HCT116 (cell line): ENCODE results near the gene ENPP3. TPM values are rescaled to one million over a fixed set of nuclear protein-coding genes. Genes with fewer than 3 reads are reported as not detected.

Source experiments
- ATAC-seq: fragments of 200-7000 bp; cut with Tn5 transposase; 2 replicates; pipeline ENCODE4 v1.9.1; 2020; ENCODE audit warnings: mild to moderate bottlenecking, moderate library complexity
- BruUV-seq: library from RNA; stranded (reverse); fragments of 400-500 nt; replicated peaks from 2 replicates; lab custom pipeline; 2021; lab: Mats Ljungman, UMichigan
- CTCF ChIA-PET: fragments of 300-600 bp; sonication (Branson Sonifier 250); formaldehyde crosslinking; loops from one replicate; lab custom pipeline; 2021; ENCODE audit warnings: antibody characterized with exemption; lab: Charles Lee
- POLR2A ChIA-PET: fragments of 300-600, 350-600 bp; sonication (Branson Sonifier 250); formaldehyde crosslinking; loops from one replicate; lab custom pipeline; 2021; ENCODE audit warnings: antibody characterized with exemption; lab: Charles Lee
- RAD21 ChIA-PET, 2 experiments: fragments of 300-600 bp; sonication (Branson Sonifier 250); formaldehyde crosslinking; loops; one replicate each; lab custom pipeline; 2023; ENCODE audit warnings: low total read pairs in 2 of 2; ENCODE audit not compliant: uncharacterized antibody in 2 of 2, unreplicated experiment in 2 of 2, low non-redundant PET in 1 of 2; lab: Charles Lee
- DNase-seq: peaks from one replicate; pipeline ENCODE4 v3.0.0-alpha.2; 2010; ENCODE audit warnings: low read depth, low spot score
- H2AFZ ChIP-seq: fragments of 200-600 bp; shearing (Covaris generic), sonication (generic); 2 replicates; pipeline ENCODE4 v1.6.1; 2017; ENCODE audit warnings: low read depth, mixed run types, mixed read lengths, antibody characterized with exemption, low read length; ENCODE audit not compliant: poor library complexity, severe bottlenecking
- H3K27ac ChIP-seq: 2 replicates; pipeline ENCODE4 v1.5.1; 2012; ENCODE audit warnings: low read depth, low read length
- H3K27me3 ChIP-seq: fragments of 200-600 bp; sonication (generic); 2 replicates; pipeline ENCODE4 v1.6.1; 2016; ENCODE audit warnings: mixed run types, low read length, mixed read lengths; ENCODE audit not compliant: insufficient read depth
- H3K36me3 ChIP-seq, 2 experiments: fragments of 200-500 bp in 1 of 2; fragments of 200-600 bp in 1 of 2; sonication (Bioruptor generic) in 1 of 2; sonication (generic) in 1 of 2; 2 replicates each; pipeline versions ENCODE4 v1.5.1 to v1.6.1; 2014 to 2016; ENCODE audit warnings: low read length in 2 of 2, inconsistent platforms in 1 of 2, mixed read lengths in 1 of 2, mixed run types in 1 of 2; ENCODE audit not compliant: insufficient read depth in 2 of 2, control insufficient read depth in 1 of 2
- H3K4me1 ChIP-seq, 2 experiments: fragments of 200-600 bp in 1 of 2; sonication (generic) in 1 of 2; 2 replicates each; pipeline versions ENCODE4 v1.5.1 to v1.6.1; 2012 to 2017; ENCODE audit warnings: low read length in 2 of 2, inconsistent platforms in 1 of 2, mild to moderate bottlenecking in 1 of 2, mixed read lengths in 1 of 2, mixed run types in 1 of 2, moderate library complexity in 1 of 2; ENCODE audit not compliant: insufficient read depth in 2 of 2, control insufficient read depth in 1 of 2
- H3K4me2 ChIP-seq: fragments of 200-600 bp; sonication (generic); 2 replicates; pipeline ENCODE4 v1.6.1; 2017; ENCODE audit warnings: mixed run types, low read length, mixed read lengths
- H3K4me3 ChIP-seq, 2 experiments: fragments of 200-600 bp in 1 of 2; sonication (generic) in 1 of 2; replicated peaks in 1 of 2; 2 replicates each; pipeline ENCODE4 v1.5.1; 2011 to 2016; ENCODE audit warnings: low read length in 2 of 2, control low read depth in 1 of 2, low read depth in 1 of 2, mild to moderate bottlenecking in 1 of 2, mixed read lengths in 1 of 2, mixed run types in 1 of 2
- H3K79me2 ChIP-seq: fragments of 200-600 bp; sonication (generic); 2 replicates; pipeline ENCODE4 v1.6.1; 2017; ENCODE audit warnings: mild to moderate bottlenecking, mixed run types, low read length, moderate library complexity, mixed read lengths; ENCODE audit not compliant: insufficient read depth
- H3K9ac ChIP-seq: fragments of 200-600 bp; sonication (generic); 2 replicates; pipeline ENCODE4 v1.6.1; 2016; ENCODE audit warnings: low read length, mixed read lengths
- H3K9me2 ChIP-seq: fragments of 200-600 bp; sonication (generic), shearing (Covaris generic); 2 replicates; pipeline ENCODE4 v1.6.1; 2017; ENCODE audit warnings: mixed run types, mild to moderate bottlenecking, moderate library complexity; ENCODE audit not compliant: insufficient read depth
- H3K9me3 ChIP-seq, 2 experiments: fragments of 200-500 bp in 1 of 2; fragments of 200-600 bp in 1 of 2; sonication (Bioruptor generic) in 1 of 2; sonication (generic) in 1 of 2; 2 replicates each; pipeline ENCODE4 v1.6.1; 2014 to 2017; ENCODE audit warnings: low read length in 2 of 2, mixed read lengths in 2 of 2, inconsistent platforms in 1 of 2, low read depth in 1 of 2, mild to moderate bottlenecking in 1 of 2, mixed run types in 1 of 2, moderate library complexity in 1 of 2; ENCODE audit not compliant: control insufficient read depth in 1 of 2, insufficient read depth in 1 of 2
- H4K20me1 ChIP-seq: fragments of 200-600 bp; sonication (generic), shearing (Covaris generic); 2 replicates; pipeline ENCODE4 v1.6.1; 2017; ENCODE audit warnings: mixed run types, mild to moderate bottlenecking, moderate library complexity; ENCODE audit not compliant: insufficient read depth
- CEBPB ChIP-seq: IDR thresholded peaks from 2 replicates; pipeline ENCODE4 v1.6.1; 2012; ENCODE audit warnings: low read depth
- CTCF ChIP-seq, 3 experiments: fragments of 200-600 bp in 1 of 3; sonication (generic) in 1 of 3; IDR thresholded peaks in 2 of 3; conservative IDR thresholded peaks in 1 of 3; 2 replicates each; pipeline ENCODE4 v1.5.1; 2012 to 2017; ENCODE audit warnings: low read depth in 2 of 3, low read length in 2 of 3, antibody characterized with exemption in 1 of 3, borderline replicate concordance in 1 of 3, control low read depth in 1 of 3, mild to moderate bottlenecking in 1 of 3, mixed read lengths in 1 of 3, mixed run types in 1 of 3, moderate library complexity in 1 of 3; ENCODE audit not compliant: insufficient read depth in 1 of 3
- EGR1 ChIP-seq: IDR thresholded peaks from 2 replicates; pipeline ENCODE4 v1.6.1; 2012; ENCODE audit warnings: low read depth
- JUND ChIP-seq: IDR thresholded peaks from 2 replicates; pipeline ENCODE4 v1.6.1; 2012
- MAX ChIP-seq: IDR thresholded peaks from 2 replicates; pipeline ENCODE4 v1.6.1; 2012
- POLR2AphosphoS5 ChIP-seq: IDR thresholded peaks from 2 replicates; pipeline ENCODE4 v1.6.1; 2011; ENCODE audit warnings: mild to moderate bottlenecking, low read depth, low read length, moderate library complexity
- RAD21 ChIP-seq: IDR thresholded peaks from 2 replicates; pipeline ENCODE4 v1.6.1; 2012; ENCODE audit warnings: low read depth, mild to moderate bottlenecking
- REST ChIP-seq: IDR thresholded peaks from 2 replicates; pipeline ENCODE4 v1.6.1; 2012; ENCODE audit warnings: low read depth
- SIN3A ChIP-seq: IDR thresholded peaks from 2 replicates; pipeline ENCODE4 v1.6.1; 2012; ENCODE audit warnings: low read depth
- TCF7L2 ChIP-seq: IDR thresholded peaks from 2 replicates; pipeline ENCODE4 v1.7.0; 2011; ENCODE audit warnings: borderline replicate concordance, inconsistent platforms; ENCODE audit not compliant: insufficient read depth, insufficient read length; ENCODE audit errors: extremely low read depth
- YY1 ChIP-seq: IDR thresholded peaks from 2 replicates; pipeline ENCODE4 v1.6.1; 2011; ENCODE audit warnings: low read length, low read depth, moderate library complexity, mild to moderate bottlenecking; ENCODE audit not compliant: insufficient replicate concordance; ENCODE audit errors: extremely low read depth
- ZBTB33 ChIP-seq: IDR thresholded peaks from 2 replicates; pipeline ENCODE4 v1.6.1; 2011; ENCODE audit warnings: mild to moderate bottlenecking, low read length, moderate library complexity; ENCODE audit not compliant: insufficient replicate concordance; ENCODE audit errors: extremely low read depth
- ZFX ChIP-seq: fragments of 450-650 bp; IDR thresholded peaks from 2 replicates; pipeline ENCODE4 v1.6.1; 2017
- ZNF274 ChIP-seq: fragments of 200-500 bp; sonication (Bioruptor generic); IDR thresholded peaks from 2 replicates; pipeline ENCODE4 v1.6.1; 2014; ENCODE audit warnings: mild to moderate bottlenecking, low read depth, low read length, inconsistent platforms
- intact Hi-C: fragments of 100-400 bp; cut with micrococcal nuclease; formaldehyde crosslinking; loops from 2 replicates; pipeline ENCODE4 v1.10.0; 2022
- total RNA-seq: library from RNA; stranded (reverse); gene quantifications from one replicate; pipeline ENCODE4 v1.2.1, GENCODE V29; 2021; ENCODE audit not compliant: unreplicated experiment

Gene ENPP3
- total RNA-seq, 1 experiment from 2014 or later, result 0.15 TPM

GRCh38 chr6:131773284-131773950 lies 136.3 kb downstream of the ENPP3 start:
- Histone ChIP-seq H3K27ac (no peak overlapping the region), H4K20me1 (no peaks in the 10 kb centered on the region), H2AFZ (no peak overlapping the region), H3K36me3 (no peaks in the 10 kb centered on the region), H3K79me2 (no peaks in the 10 kb centered on the region), H3K9me3 (no peaks in the 10 kb centered on the region), H3K4me1 (no peaks in the 10 kb centered on the region), H3K27me3 (no peaks in the 10 kb centered on the region), H3K4me2 (no peak overlapping the region), H3K9me2 (no peaks in the 10 kb centered on the region), H3K9ac (no peak overlapping the region), H3K4me3 (no peak overlapping the region)
- intact Hi-C loops, result no loop called here
- ChIA-PET RAD21 (no interaction called here), POLR2A (no interaction called here), CTCF (no interaction called here)
- TF ChIP-seq RAD21 (no peak), EGR1 (no peak), ZBTB33 (no peak), ZNF274 (no peak), YY1 (no peak), REST (no peak), CEBPB (no peak), POLR2AphosphoS5 (no peak), SIN3A (no peak), JUND (no peak), CTCF (IDR thresholded peaks at IDR 0.05 in 2 of 3, conservative IDR thresholded peaks at IDR 0.05 in 1 of 3; ENCODE audit: borderline replicate concordance in 1 of 3, insufficient read depth in 1 of 3, low read depth in 2 of 3, low read length in 2 of 3) (no peak), ZFX (no peak), TCF7L2 (no peak), MAX (no peak)
- no TSS peak for BruUV-seq
- DNase-seq (no peak), ATAC-seq (no peak)
